Ishikawa (cell line): ENCODE measurements around the gene POLN.

Source experiments
- CEBPB ChIP-seq: IDR thresholded peaks from 2 replicates; pipeline ENCODE4 v1.6.1; 2012
- CREB1 ChIP-seq: IDR thresholded peaks from 2 replicates; pipeline ENCODE4 v1.6.1; 2012; ENCODE audit warnings: low read depth
- EGR1 ChIP-seq: IDR thresholded peaks from 2 replicates; pipeline ENCODE4 v1.6.1; 2012
- EP300 ChIP-seq: IDR thresholded peaks from 2 replicates; pipeline ENCODE4 v1.6.1; 2012; ENCODE audit warnings: borderline replicate concordance
- FOXM1 ChIP-seq: IDR thresholded peaks from 2 replicates; pipeline ENCODE4 v1.6.1; 2012; ENCODE audit warnings: low read depth, borderline replicate concordance
- MAX ChIP-seq: IDR thresholded peaks from 2 replicates; pipeline ENCODE4 v1.6.1; 2012
- NFIC ChIP-seq: IDR thresholded peaks from 2 replicates; pipeline ENCODE4 v1.6.1; 2012
- RAD21 ChIP-seq: IDR thresholded peaks from 2 replicates; pipeline ENCODE4 v1.6.1; 2012; ENCODE audit warnings: low read depth
- REST ChIP-seq: IDR thresholded peaks from 2 replicates; pipeline ENCODE4 v1.6.1; 2012; ENCODE audit warnings: low read depth, mild to moderate bottlenecking
- TAF1 ChIP-seq: IDR thresholded peaks from 2 replicates; pipeline ENCODE4 v1.6.1; 2012; ENCODE audit warnings: low read depth, mild to moderate bottlenecking
- TCF12 ChIP-seq: IDR thresholded peaks from 2 replicates; pipeline ENCODE4 v1.6.1; 2012; ENCODE audit warnings: low read depth
- TEAD4 ChIP-seq: IDR thresholded peaks from 2 replicates; pipeline ENCODE4 v1.6.1; 2012
- USF1 ChIP-seq: IDR thresholded peaks from 2 replicates; pipeline ENCODE4 v1.6.1; 2012
- YY1 ChIP-seq: IDR thresholded peaks from 2 replicates; pipeline ENCODE4 v1.6.1; 2012; ENCODE audit warnings: low read depth
- ZBTB7A ChIP-seq: IDR thresholded peaks from 2 replicates; pipeline ENCODE4 v1.6.1; 2012; ENCODE audit warnings: low read depth

POLN gene

GRCh38 chr4:2183394-2183793, 58.5 kb downstream of the POLN start:
- TF ChIP-seq FOXM1: no peak
- no peak for TF ChIP-seq CEBPB
- no peak for TF ChIP-seq TEAD4
- no peak for TF ChIP-seq TAF1
- TF ChIP-seq NFIC: no peak
- no peak for TF ChIP-seq USF1
- TF ChIP-seq EP300: no peak
- TF ChIP-seq CREB1: no peak
- TF ChIP-seq TCF12: no peak
- no peak for TF ChIP-seq YY1
- TF ChIP-seq RAD21: no peak
- no peak for TF ChIP-seq MAX
- no peak for TF ChIP-seq REST

DNA sequence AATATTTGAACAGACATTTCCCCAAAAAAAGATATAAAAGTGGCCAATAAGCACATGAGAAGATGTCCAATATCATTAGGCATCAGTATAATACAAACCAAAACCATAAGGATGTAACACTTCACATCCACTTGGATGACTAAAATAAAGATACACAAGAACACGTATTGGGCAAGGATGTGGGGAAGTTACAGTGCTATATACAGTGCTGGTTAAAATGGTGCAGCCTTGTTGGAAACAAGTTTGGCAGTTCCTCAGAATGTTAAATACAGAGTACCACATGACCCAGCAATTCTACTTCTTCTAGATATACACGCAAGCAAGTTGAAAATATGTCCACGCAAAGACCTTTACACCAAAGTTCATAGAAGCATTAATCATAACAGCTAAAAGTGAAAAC, 58.9 kb downstream of the POLN start:
- no peak for TF ChIP-seq USF1
- TF ChIP-seq ZBTB7A: no peak
- no peak for TF ChIP-seq EGR1
- no peak for TF ChIP-seq RAD21
- no peak for TF ChIP-seq EP300
- TF ChIP-seq MAX: no peak
- no peak for TF ChIP-seq FOXM1
- TF ChIP-seq TEAD4: no peak
- no peak for TF ChIP-seq YY1
- no peak for TF ChIP-seq NFIC

DNA sequence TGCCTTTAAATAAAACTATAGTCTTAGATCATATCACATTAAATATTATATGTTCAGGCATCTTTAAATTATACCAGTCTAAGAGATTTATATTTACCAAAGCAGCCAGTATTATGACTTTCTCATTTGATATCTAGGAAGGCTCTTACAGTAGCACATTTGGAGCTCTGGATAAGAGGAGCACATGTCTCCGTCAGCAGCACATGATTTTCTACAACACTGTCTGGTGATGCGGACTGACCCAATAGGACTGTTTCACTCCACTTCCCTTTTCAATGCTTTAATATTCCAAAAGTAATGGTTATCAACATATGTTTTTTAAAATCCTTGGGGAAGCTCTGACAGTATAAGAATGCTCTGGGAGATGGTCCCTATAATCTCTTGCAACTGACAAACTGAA, 61.5 kb downstream of the POLN start:
- TF ChIP-seq REST (no peak), EP300 (no peak)

GRCh38 chr4:2179717-2180116, 62.2 kb downstream of the POLN start:
- no peak for TF ChIP-seq MAX
- TF ChIP-seq EP300: no peak
- no peak for TF ChIP-seq TCF12
- no peak for TF ChIP-seq REST
- TF ChIP-seq ZBTB7A: no peak
- no peak for TF ChIP-seq TEAD4
- TF ChIP-seq CEBPB: no peak
- TF ChIP-seq RAD21: no peak
- TF ChIP-seq FOXM1: no peak
- TF ChIP-seq EGR1: no peak
- TF ChIP-seq TAF1: no peak
- TF ChIP-seq CREB1: no peak
- TF ChIP-seq USF1: no peak
- no peak for TF ChIP-seq YY1
- TF ChIP-seq NFIC: no peak

DNA sequence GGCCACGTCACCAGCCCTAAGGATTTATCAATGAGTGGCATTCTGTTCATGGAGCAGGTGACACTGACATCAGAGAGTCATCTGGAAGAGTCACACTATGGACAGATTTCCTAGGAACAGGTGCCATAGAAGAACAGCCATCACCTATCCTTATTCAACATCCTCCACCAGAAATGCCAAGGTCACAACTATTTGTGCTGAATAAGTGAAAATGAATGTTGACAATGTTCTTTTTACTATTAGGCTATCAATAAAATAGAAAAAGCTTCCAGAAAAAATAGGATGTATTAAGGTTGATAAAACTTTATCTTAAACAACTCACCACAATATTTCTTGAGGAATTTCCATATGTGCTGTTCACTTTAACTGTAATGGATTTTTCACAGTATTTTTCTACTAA, 62.9 kb downstream of the POLN start:
- no peak for TF ChIP-seq EP300
- TF ChIP-seq REST: no peak
- no peak for TF ChIP-seq EGR1
- TF ChIP-seq NFIC: no peak
- TF ChIP-seq TCF12: no peak
- no peak for TF ChIP-seq RAD21
